Tibial nerve (tissue), 4 donors: ENCODE results near the gene ADCY10.

Experiments
- CTCF ChIP-seq, 5 experiments: fragments of 200-600 bp in 3 of 5; fragments of 450-650 bp in 2 of 5; sonication (generic) in 3 of 5; IDR thresholded peaks; one replicate each; pipeline ENCODE4 v1.5.1; 2016 to 2019; ENCODE audit warnings: antibody characterized with exemption in 5 of 5, mild to moderate bottlenecking in 3 of 5, moderate library complexity in 2 of 5
- EP300 ChIP-seq, 2 donors: sonication (generic); formaldehyde crosslinking; IDR thresholded peaks; one replicate each; pipeline ENCODE4 v1.6.1; 2017; ENCODE audit warnings: antibody characterized with exemption in 2 of 2, mild to moderate bottlenecking in 1 of 2
- POLR2A ChIP-seq, 2 donors: fragments of 450-650 bp; IDR thresholded peaks; one replicate each; pipeline ENCODE4 v1.6.1; 2017; ENCODE audit warnings: antibody characterized with exemption in 2 of 2, mild to moderate bottlenecking in 2 of 2, moderate library complexity in 2 of 2

GRCh38 chr1:167864392-167865032 lies 49.4 kb downstream of the ADCY10 start:
- no peak for TF ChIP-seq CTCF (IDR thresholded peaks at IDR 0.05)
- no peak for TF ChIP-seq POLR2A (IDR thresholded peaks at IDR 0.05)
- no peak for TF ChIP-seq EP300 (IDR thresholded peaks at IDR 0.05)
